ENCODE measurements around the gene CDCP1.

Gene CDCP1

GRCh38 chr3:45106874-45107273 is 39.3 kb downstream of the CDCP1 start:
- no peak for DNase-seq (ENCODE audit: low spot score)
- TF ChIP-seq CTCF (IDR thresholded peaks at IDR 0.05; ENCODE audit: borderline replicate concordance, control extremely low read depth, extremely low read depth, insufficient read depth, missing control alignments): no peak

GRCh38 chr3:45105855-45106671 is 40.1 kb downstream of the CDCP1 start:
- TF ChIP-seq CTCF (IDR thresholded peaks at IDR 0.05; ENCODE audit: borderline replicate concordance, control extremely low read depth, extremely low read depth, insufficient read depth, missing control alignments): no peak
- in situ Hi-C loops (cut with MboI; ENCODE audit: low sequenced_read_pairs, unreplicated experiment): no loop called here

More at GRCh38 chr3:45106874-45107273, 39.3 kb downstream of the CDCP1 start:
- in situ Hi-C loops (cut with MboI; ENCODE audit: low sequenced_read_pairs, unreplicated experiment): no loop called here

GRCh38 chr3:45104715-45105711 is 41.2 kb downstream of the CDCP1 start:
- no peak for DNase-seq (ENCODE audit: low spot score)
- in situ Hi-C loops (cut with MboI; ENCODE audit: low sequenced_read_pairs, unreplicated experiment): no loop called here
- no peak for TF ChIP-seq CTCF (IDR thresholded peaks at IDR 0.05; ENCODE audit: borderline replicate concordance, control extremely low read depth, extremely low read depth, insufficient read depth, missing control alignments)

More at GRCh38 chr3:45105855-45106671, 40.1 kb downstream of the CDCP1 start:
- DNase-seq (ENCODE audit: low spot score): no peak

- in situ Hi-C loops (cut with MboI; ENCODE audit: low sequenced_read_pairs, unreplicated experiment): no loop called here
- DNase-seq (ENCODE audit: low spot score): no peak
- TF ChIP-seq CTCF (IDR thresholded peaks at IDR 0.05; ENCODE audit: borderline replicate concordance, control extremely low read depth, extremely low read depth, insufficient read depth, missing control alignments): no peak
These were observed 42.1 kb downstream of the CDCP1 start for GRCh38 chr3:45103753-45104714.

GRCh38 chr3:45103334-45103733 is 42.8 kb downstream of the CDCP1 start:
- in situ Hi-C loops (cut with MboI; ENCODE audit: low sequenced_read_pairs, unreplicated experiment): no loop called here
- no peak for DNase-seq (ENCODE audit: low spot score)
- no peak for TF ChIP-seq CTCF (IDR thresholded peaks at IDR 0.05; ENCODE audit: borderline replicate concordance, control extremely low read depth, extremely low read depth, insufficient read depth, missing control alignments)
